Activated CD8-positive, alpha-beta T cell treated with anti-CD3 and anti-CD28 coated beads, Interleukin-2, amount 10 ng/mL, durations not matched to agents 7 days and 5 days (primary cell): ENCODE measurements around the gene PPP1R1C. TPM values are rescaled to one million over a fixed set of nuclear protein-coding genes. Genes with fewer than 3 reads are reported as not detected.

Experiments used
- ATAC-seq: fragments of 150-1000 bp; cut with Tn5 transposase; one replicate; pipeline ENCODE4 v1.10.0; 2021; ENCODE audit warnings: moderate library complexity
- CTCF ChIA-PET: fragments of 350-600 bp; sonication (Branson Sonifier 250); formaldehyde crosslinking; loops from one replicate; lab custom pipeline; 2021; ENCODE audit warnings: antibody characterized with exemption; lab: Charles Lee
- POLR2A ChIA-PET: fragments of 350-600 bp; sonication (Branson Sonifier 250); formaldehyde crosslinking; loops from one replicate; lab custom pipeline; 2021; ENCODE audit warnings: antibody characterized with exemption; lab: Charles Lee
- DNase-seq: peaks from one replicate; pipeline ENCODE4 v3.0.0-alpha.2; 2020
- H3K27ac Mint-ChIP-seq: one replicate; pipeline ENCODE4 v1.8.0; 2021; ENCODE audit warnings: mild to moderate bottlenecking, mixed read lengths
- H3K27me3 Mint-ChIP-seq: one replicate; pipeline ENCODE4 v1.8.0; 2021; ENCODE audit warnings: low read depth, mixed read lengths
- H3K36me3 Mint-ChIP-seq: one replicate; pipeline ENCODE4 v1.8.0; 2021; ENCODE audit warnings: low read depth, mixed read lengths
- H3K4me1 Mint-ChIP-seq: one replicate; pipeline ENCODE4 v1.8.0; 2021; ENCODE audit warnings: low read depth, mixed read lengths
- H3K4me3 Mint-ChIP-seq: one replicate; pipeline ENCODE4 v1.8.0; 2021; ENCODE audit warnings: mild to moderate bottlenecking, mixed read lengths
- H3K9me3 Mint-ChIP-seq: one replicate; pipeline ENCODE4 v1.8.0; 2022; ENCODE audit warnings: mixed read lengths; ENCODE audit not compliant: insufficient read depth
- total RNA-seq, 2 experiments: library from RNA; stranded (reverse); gene quantifications; one replicate each; pipeline ENCODE4 v1.2.3, GENCODE V29; 2021

Gene PPP1R1C
- total RNA-seq = not detected

- ChIA-PET POLR2A (interaction anchor here (0.5 kb wide), 1 partner anchor 546 kb away, joined by 3 read pairs; no protein-coding TSS in a partner anchor), CTCF (no interaction called here)
- H3K27ac Mint-ChIP-seq = no peak within 1 kb of the TSS
- no peaks in the 10 kb centered on the region for H3K4me1 Mint-ChIP-seq
- DNase-seq (no peak), ATAC-seq (no peak)
- H3K9me3 Mint-ChIP-seq = no peaks in the 10 kb centered on the region
- H3K4me3 Mint-ChIP-seq = no peak within 1 kb of the TSS
- H3K27me3 Mint-ChIP-seq = no peaks in the 10 kb centered on the region
- H3K36me3 Mint-ChIP-seq = no peaks in the 10 kb centered on the region
Measured at GRCh38 chr2:181985632-181986205, at the start of gene PPP1R1C. PPP1R1C (plus strand) TSS chr2:181985853; CDS start chr2:181986111, 258 bp downstream.

GRCh38 chr2:181937473-181937872, 48.2 kb upstream of the PPP1R1C start:
- ChIA-PET POLR2A (interaction anchor here (0.7 kb wide), 1 partner anchor 105 kb away, joined by 3 read pairs; no protein-coding TSS in a partner anchor), CTCF (interaction anchor here (1.9 kb wide), 1 partner anchor 16 kb away, joined by 8 read pairs; no protein-coding TSS in a partner anchor)
- peaks cover 9% of the 10 kb centered on the region for H3K27me3 Mint-ChIP-seq
- no peak for DNase-seq
- no peaks in the 10 kb centered on the region for H3K36me3 Mint-ChIP-seq
- H3K4me3 Mint-ChIP-seq = no peak overlapping the region
- no peak overlapping the region for H3K27ac Mint-ChIP-seq
- ATAC-seq = no peak
- no peaks in the 10 kb centered on the region for H3K9me3 Mint-ChIP-seq
- H3K4me1 Mint-ChIP-seq = no peaks in the 10 kb centered on the region

GRCh38 chr2:181943411-181944124, 42.1 kb upstream of the PPP1R1C start:
- ATAC-seq = no peak
- no peaks in the 10 kb centered on the region for H3K36me3 Mint-ChIP-seq
- CTCF ChIA-PET = interaction anchor here (1.2 kb wide), 1 partner anchor 45 kb away, joined by 3 read pairs; no protein-coding TSS in a partner anchor

GRCh38 chr2:181944164-181944913, 41.3 kb upstream of the PPP1R1C start:
- POLR2A ChIA-PET = no interaction called here
- CTCF ChIA-PET = interaction anchor here (1.2 kb wide), 1 partner anchor 46 kb away, joined by 3 read pairs; no protein-coding TSS in a partner anchor
- H3K9me3 Mint-ChIP-seq = no peaks in the 10 kb centered on the region
- ATAC-seq (no peak), DNase-seq (no peak)
- H3K36me3 Mint-ChIP-seq = no peaks in the 10 kb centered on the region
- H3K27me3 Mint-ChIP-seq = peaks cover 23% of the 10 kb centered on the region
- H3K4me3 Mint-ChIP-seq = no peak overlapping the region
- no peak overlapping the region for H3K27ac Mint-ChIP-seq
- no peaks in the 10 kb centered on the region for H3K4me1 Mint-ChIP-seq

More at GRCh38 chr2:181943411-181944124, 42.1 kb upstream of the PPP1R1C start:
- peaks cover 22% of the 10 kb centered on the region for H3K27me3 Mint-ChIP-seq
- H3K4me3 Mint-ChIP-seq = no peak overlapping the region
- no peak overlapping the region for H3K27ac Mint-ChIP-seq
- no peak for DNase-seq
- no peaks in the 10 kb centered on the region for H3K9me3 Mint-ChIP-seq
- POLR2A ChIA-PET = no interaction called here
- no peaks in the 10 kb centered on the region for H3K4me1 Mint-ChIP-seq

GRCh38 chr2:181944914-181945291, 40.8 kb upstream of the PPP1R1C start:
- ChIA-PET CTCF (no interaction called here), POLR2A (no interaction called here)
- no peak overlapping the region for H3K27ac Mint-ChIP-seq
- H3K36me3 Mint-ChIP-seq = no peaks in the 10 kb centered on the region
- H3K27me3 Mint-ChIP-seq = peaks cover 25% of the 10 kb centered on the region
- H3K4me3 Mint-ChIP-seq = no peak overlapping the region
- no peaks in the 10 kb centered on the region for H3K9me3 Mint-ChIP-seq
- ATAC-seq (no peak), DNase-seq (no peak)
- H3K4me1 Mint-ChIP-seq = no peaks in the 10 kb centered on the region

- ChIA-PET CTCF (no interaction called here), POLR2A (no interaction called here)
- Mint-ChIP-seq H3K27me3 (peaks cover 29% of the 10 kb centered on the region), H3K9me3 (no peaks in the 10 kb centered on the region), H3K27ac (no peak overlapping the region), H3K4me3 (no peak overlapping the region), H3K36me3 (no peaks in the 10 kb centered on the region), H3K4me1 (no peaks in the 10 kb centered on the region)
- DNase-seq (no peak), ATAC-seq (no peak)
Measured at GRCh38 chr2:181946444-181947127, 39.1 kb upstream of the PPP1R1C start.

- ATAC-seq (no peak), DNase-seq (no peak)
- ChIA-PET CTCF (no interaction called here), POLR2A (no interaction called here)
- H3K27ac Mint-ChIP-seq = no peak overlapping the region
- H3K9me3 Mint-ChIP-seq = no peaks in the 10 kb centered on the region
- no peak overlapping the region for H3K4me3 Mint-ChIP-seq
- H3K27me3 Mint-ChIP-seq = peaks cover 30% of the 10 kb centered on the region
- H3K36me3 Mint-ChIP-seq = no peaks in the 10 kb centered on the region
- H3K4me1 Mint-ChIP-seq = no peaks in the 10 kb centered on the region
Measured at GRCh38 chr2:181947273-181947672, 38.4 kb upstream of the PPP1R1C start.

- DNase-seq (no peak), ATAC-seq (no peak)
- H3K27ac Mint-ChIP-seq = no peak overlapping the region
- peaks cover 29% of the 10 kb centered on the region for H3K27me3 Mint-ChIP-seq
- CTCF ChIA-PET = no interaction called here
- no peak overlapping the region for H3K4me3 Mint-ChIP-seq
- POLR2A ChIA-PET = no interaction called here
- H3K36me3 Mint-ChIP-seq = no peaks in the 10 kb centered on the region
- no peaks in the 10 kb centered on the region for H3K4me1 Mint-ChIP-seq
- H3K9me3 Mint-ChIP-seq = no peaks in the 10 kb centered on the region
Measured at GRCh38 chr2:181948227-181948626, 37.4 kb upstream of the PPP1R1C start.

- ChIA-PET CTCF (no interaction called here), POLR2A (no interaction called here)
- Mint-ChIP-seq H3K27ac (no peak overlapping the region), H3K9me3 (no peaks in the 10 kb centered on the region), H3K4me3 (no peak overlapping the region), H3K4me1 (peaks cover 7% of the 10 kb centered on the region), H3K27me3 (peaks cover 27% of the 10 kb centered on the region), H3K36me3 (no peaks in the 10 kb centered on the region)
- ATAC-seq (no peak), DNase-seq (no peak)
Measured at GRCh38 chr2:181949047-181949446, 36.6 kb upstream of the PPP1R1C start.

- Mint-ChIP-seq H3K4me3 (no peak overlapping the region), H3K27me3 (peaks cover 16% of the 10 kb centered on the region), H3K9me3 (no peaks in the 10 kb centered on the region), H3K27ac (no peak overlapping the region), H3K4me1 (peaks cover 12% of the 10 kb centered on the region), H3K36me3 (no peaks in the 10 kb centered on the region)
- POLR2A ChIA-PET = interaction anchor here (0.7 kb wide), 1 partner anchor 67 kb away, joined by 3 read pairs; no protein-coding TSS in a partner anchor
- CTCF ChIA-PET = interaction anchor here (1.5 to 3.0 kb wide), 2 partner anchors 15 to 24 kb away, joined by 8 to 15 read pairs; no protein-coding TSS in a partner anchor
- ATAC-seq (no peak), DNase-seq (no peak)
Measured at GRCh38 chr2:181952404-181953226, 33.0 kb upstream of the PPP1R1C start.
